ENCODE measurements around the gene KLHL8. TPM values are rescaled to one million over a fixed set of nuclear protein-coding genes. Genes with fewer than 3 reads are reported as not detected.

The KLHL8 gene
- polyA plus RNA-seq, 1 donor (not counting 4 experiments of a cell fraction or from before 2014, with no cell fraction given): 6.7 TPM

GRCh38 chr4:87171944-87172343 lies 48.5 kb downstream of the KLHL8 start:
- no peak overlapping the region for H3K9ac ChIP-seq (ENCODE audit: control insufficient read depth, extremely low read depth, insufficient read depth, low read length)
- no peak overlapping the region for H3K4me2 ChIP-seq (ENCODE audit: control insufficient read depth, extremely low read depth, insufficient read depth, low read depth, low read length)
- no peaks in the 10 kb centered on the region for H4K20me1 ChIP-seq (ENCODE audit: control insufficient read depth, extremely low read depth, insufficient read depth, low read length)
- no peaks in the 10 kb centered on the region for H3K36me3 ChIP-seq (ENCODE audit: control insufficient read depth in 2 of 2, extremely low read depth in 1 of 2, insufficient read depth in 2 of 2, low read length in 2 of 2)
- H3K9me1 ChIP-seq (ENCODE audit: control insufficient read depth, extremely low read depth, insufficient read depth, low read length): no peaks in the 10 kb centered on the region
- H3K9me3 ChIP-seq (ENCODE audit: control insufficient read depth, low read depth, low read length): no peaks in the 10 kb centered on the region
- TF ChIP-seq EZH2 (IDR thresholded peaks at IDR 0.05; ENCODE audit: low read length) (no peak), CTCF (optimal IDR thresholded peaks at IDR 0.05 in 1 of 3, IDR thresholded peaks at IDR 0.05 in 1 of 3, conservative IDR thresholded peaks at IDR 0.05 in 1 of 3; ENCODE audit: extremely low read depth in 1 of 3, insufficient read depth in 2 of 3, low read length in 3 of 3) (no peak)
- H3K4me1 ChIP-seq (ENCODE audit: control insufficient read depth, extremely low read depth, insufficient read depth, low read length): no peaks in the 10 kb centered on the region
- H3K27me3 ChIP-seq (ENCODE audit: control insufficient read depth, extremely low read depth, insufficient read depth, low read length): no peaks in the 10 kb centered on the region
- dilution Hi-C loops (cut with MboI; ENCODE audit: extremely low pct_ligation_motif_present, low sequenced_read_pairs): no loop called here
- no peak overlapping the region for H3K4me3 ChIP-seq (ENCODE audit: control insufficient read depth in 2 of 3, extremely low read depth in 1 of 3, insufficient read depth in 2 of 3, low read depth in 1 of 3, low read length in 3 of 3)
- no peak overlapping the region for H3K27ac ChIP-seq (ENCODE audit: control insufficient read depth, insufficient read depth, low read length)
- no peak for DNase-seq (ENCODE audit: low read depth, low spot score)
- no peaks in the 10 kb centered on the region for H3K79me2 ChIP-seq (ENCODE audit: control insufficient read depth, insufficient read depth, low read length)
- FAIRE-seq: no peak
- H2AFZ ChIP-seq (ENCODE audit: control insufficient read depth, low read length): no peak overlapping the region

GRCh38 chr4:87166296-87166854 lies 54.0 kb downstream of the KLHL8 start:
- Histone ChIP-seq H3K36me3 (ENCODE audit: control insufficient read depth in 2 of 2, extremely low read depth in 1 of 2, insufficient read depth in 2 of 2, low read length in 2 of 2) (peaks cover 0 to 3% of the 10 kb centered on the region in 2 experiments), H3K9ac (ENCODE audit: control insufficient read depth, extremely low read depth, insufficient read depth, low read length) (no peak overlapping the region), H2AFZ (ENCODE audit: control insufficient read depth, low read length) (no peak overlapping the region), H3K79me2 (ENCODE audit: control insufficient read depth, insufficient read depth, low read length) (no peaks in the 10 kb centered on the region), H3K9me3 (ENCODE audit: control insufficient read depth, low read depth, low read length) (no peaks in the 10 kb centered on the region), H4K20me1 (ENCODE audit: control insufficient read depth, extremely low read depth, insufficient read depth, low read length) (no peaks in the 10 kb centered on the region), H3K4me1 (ENCODE audit: control insufficient read depth, extremely low read depth, insufficient read depth, low read length) (no peaks in the 10 kb centered on the region), H3K27me3 (ENCODE audit: control insufficient read depth, extremely low read depth, insufficient read depth, low read length) (no peaks in the 10 kb centered on the region), H3K4me3 (ENCODE audit: control insufficient read depth in 2 of 3, extremely low read depth in 1 of 3, insufficient read depth in 2 of 3, low read depth in 1 of 3, low read length in 3 of 3) (no peak overlapping the region), H3K27ac (ENCODE audit: control insufficient read depth, insufficient read depth, low read length) (no peak overlapping the region), H3K9me1 (ENCODE audit: control insufficient read depth, extremely low read depth, insufficient read depth, low read length) (no peaks in the 10 kb centered on the region), H3K4me2 (ENCODE audit: control insufficient read depth, extremely low read depth, insufficient read depth, low read depth, low read length) (no peak overlapping the region)
- DNase-seq (ENCODE audit: low read depth, low spot score) (no peak), FAIRE-seq (no peak)
- dilution Hi-C loops (cut with MboI; ENCODE audit: extremely low pct_ligation_motif_present, low sequenced_read_pairs): no loop called here
- TF ChIP-seq EZH2 (IDR thresholded peaks at IDR 0.05; ENCODE audit: low read length) (no peak), CTCF (optimal IDR thresholded peaks at IDR 0.05 in 1 of 3, IDR thresholded peaks at IDR 0.05 in 1 of 3, conservative IDR thresholded peaks at IDR 0.05 in 1 of 3; ENCODE audit: extremely low read depth in 1 of 3, insufficient read depth in 2 of 3, low read length in 3 of 3) (no peak)

All from keratinocyte (primary cell).